Activated CD4-positive, alpha-beta T cell treated with anti-CD3 and anti-CD28 coated beads, Interleukin-2, amount 50 U/mL, for 4 hours (primary cell): ENCODE results near the gene TMIGD1.

Source experiments
- DNase-seq, 2 experiments: peaks; one replicate each; pipeline ENCODE4 v3.0.0-alpha.2; 2020

Gene TMIGD1

GRCh38 chr17:30333503-30334360, at the start of gene TMIGD1:
TSS of gene TMIGD1 (minus strand) at chr17:30334057. CDS start at chr17:30332133, 1,924 bp downstream.
- DNase-seq: no peak

GRCh38 chr17:30382345-30382744, 48.5 kb upstream of the TMIGD1 start:
- DNase-seq: no peak

GRCh38 chr17:30381340-30381659, 47.4 kb upstream of the TMIGD1 start:
- DNase-seq: no peak

GRCh38 chr17:30380643-30381339, 46.9 kb upstream of the TMIGD1 start:
- DNase-seq: no peak

- DNase-seq: no peak
Observed at GRCh38 chr17:30379903-30380381, 46.1 kb upstream of the TMIGD1 start.

GRCh38 chr17:30379303-30379902, 45.5 kb upstream of the TMIGD1 start:
- DNase-seq: peak; percentile 12

- DNase-seq: peak; percentile 95 to 96
Observed at GRCh38 chr17:30378825-30379302, 45.0 kb upstream of the TMIGD1 start, which contains the start of gene CPD. TSS of gene CPD (plus strand) at chr17:30378927. CDS start at chr17:30378981, 54 bp downstream.

- peak; percentile 46 to 56 for DNase-seq
Observed at GRCh38 chr17:30378241-30378824, 44.5 kb upstream of the TMIGD1 start.

- no peak for DNase-seq
Observed at GRCh38 chr17:30377574-30378240, 43.9 kb upstream of the TMIGD1 start.

- peak; percentile 29 to 43 for DNase-seq
Observed at GRCh38 chr17:30376621-30377452, 43.0 kb upstream of the TMIGD1 start.

- no peak for DNase-seq
Observed at GRCh38 chr17:30375661-30376060, 41.8 kb upstream of the TMIGD1 start.

GRCh38 chr17:30372755-30373154, 38.9 kb upstream of the TMIGD1 start:
- no peak for DNase-seq

- no peak for DNase-seq
Observed at GRCh38 chr17:30369995-30370394, 36.1 kb upstream of the TMIGD1 start.

- no peak for DNase-seq
Observed at GRCh38 chr17:30368912-30369720, 35.3 kb upstream of the TMIGD1 start.

- no peak for DNase-seq
Observed at GRCh38 chr17:30366536-30366935, 32.7 kb upstream of the TMIGD1 start.

- peak; percentile 78 to 84 for DNase-seq
Observed at GRCh38 chr17:30363715-30364202, 29.9 kb upstream of the TMIGD1 start.

GRCh38 chr17:30361766-30362279, 28.0 kb upstream of the TMIGD1 start:
- no peak for DNase-seq

- no peak for DNase-seq
Observed at GRCh38 chr17:30360086-30360808, 26.4 kb upstream of the TMIGD1 start.

GRCh38 chr17:30358055-30358760, 24.4 kb upstream of the TMIGD1 start:
- no peak for DNase-seq
